K562 (cell line): Measurements from ENCODE around the gene CHORDC1.

ENCODE experiments used
- ZNF175 ChIP-seq: fragments of 200-800 bp; sonication (Bioruptor generic); IDR thresholded peaks from 2 replicates; pipeline ENCODE4 v1.6.1; 2016; ENCODE audit warnings: low read depth, mild to moderate bottlenecking, missing genetic modification characterization, missing compliant biosample characterization
- ZNF830 ChIP-seq: fragments of 250-450 bp; sonication (Bioruptor Pico); IDR thresholded peaks from 2 replicates; pipeline ENCODE4 v1.5.0; 2021; ENCODE audit warnings: mild to moderate bottlenecking
- TF ChIP-seq, protein P1 (sequence below), 3 experiments: IDR thresholded peaks in 2 of 3; conservative IDR thresholded peaks in 1 of 3; 2 replicates each; pipeline ENCODE4 v1.5.1; 2011 to 2012; ENCODE audit warnings: low read length in 3 of 3, mild to moderate bottlenecking in 3 of 3, control low read depth in 2 of 3, improper control_type of control experiment in 1 of 3, inconsistent platforms in 1 of 3, low read depth in 1 of 3, mixed read lengths in 1 of 3, moderate library complexity in 1 of 3; ENCODE audit not compliant: insufficient read depth in 2 of 3

DNA sequence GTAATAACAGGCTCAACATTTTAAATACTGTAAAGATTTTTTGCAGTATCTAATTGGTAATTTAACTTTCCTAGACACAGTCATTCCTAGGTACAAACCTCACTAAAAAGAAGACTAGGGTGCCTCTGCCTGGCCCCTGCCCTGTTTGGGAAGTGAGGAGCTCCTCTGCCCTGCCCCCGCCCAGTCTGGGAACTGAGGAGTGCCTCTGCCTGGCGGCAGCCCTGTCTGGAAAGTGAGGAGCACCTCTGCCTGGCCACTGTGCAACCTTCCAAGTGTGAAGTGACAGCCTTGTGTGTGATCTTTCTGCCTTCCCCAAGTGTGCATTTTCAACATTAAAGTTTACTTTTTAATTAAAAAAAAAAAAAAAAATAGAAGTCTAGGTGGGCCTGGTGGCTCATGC is 4.2 kb downstream of the CHORDC1 start:
- TF ChIP-seq, protein P1, sequence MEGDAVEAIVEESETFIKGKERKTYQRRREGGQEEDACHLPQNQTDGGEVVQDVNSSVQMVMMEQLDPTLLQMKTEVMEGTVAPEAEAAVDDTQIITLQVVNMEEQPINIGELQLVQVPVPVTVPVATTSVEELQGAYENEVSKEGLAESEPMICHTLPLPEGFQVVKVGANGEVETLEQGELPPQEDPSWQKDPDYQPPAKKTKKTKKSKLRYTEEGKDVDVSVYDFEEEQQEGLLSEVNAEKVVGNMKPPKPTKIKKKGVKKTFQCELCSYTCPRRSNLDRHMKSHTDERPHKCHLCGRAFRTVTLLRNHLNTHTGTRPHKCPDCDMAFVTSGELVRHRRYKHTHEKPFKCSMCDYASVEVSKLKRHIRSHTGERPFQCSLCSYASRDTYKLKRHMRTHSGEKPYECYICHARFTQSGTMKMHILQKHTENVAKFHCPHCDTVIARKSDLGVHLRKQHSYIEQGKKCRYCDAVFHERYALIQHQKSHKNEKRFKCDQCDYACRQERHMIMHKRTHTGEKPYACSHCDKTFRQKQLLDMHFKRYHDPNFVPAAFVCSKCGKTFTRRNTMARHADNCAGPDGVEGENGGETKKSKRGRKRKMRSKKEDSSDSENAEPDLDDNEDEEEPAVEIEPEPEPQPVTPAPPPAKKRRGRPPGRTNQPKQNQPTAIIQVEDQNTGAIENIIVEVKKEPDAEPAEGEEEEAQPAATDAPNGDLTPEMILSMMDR (IDR thresholded peaks at IDR 0.05 in 2 of 3, conservative IDR thresholded peaks at IDR 0.05 in 1 of 3; ENCODE audit: insufficient read depth in 2 of 3, low read depth in 1 of 3, low read length in 3 of 3) = peak in 1 of 3 experiments; percentile 3; a peak in 1 of 6 replicates
- no peak for TF ChIP-seq ZNF175
- no peak for TF ChIP-seq ZNF830
